GM21619 (cell line): ENCODE results near the gene C16orf82.

Experiments
- ATAC-seq: cut with Tn5 transposase; IDR thresholded peaks from one replicate; pipeline ENCODE4 v1.9.1; 2021; ENCODE audit not compliant: unreplicated experiment

C16orf82 gene

DNA sequence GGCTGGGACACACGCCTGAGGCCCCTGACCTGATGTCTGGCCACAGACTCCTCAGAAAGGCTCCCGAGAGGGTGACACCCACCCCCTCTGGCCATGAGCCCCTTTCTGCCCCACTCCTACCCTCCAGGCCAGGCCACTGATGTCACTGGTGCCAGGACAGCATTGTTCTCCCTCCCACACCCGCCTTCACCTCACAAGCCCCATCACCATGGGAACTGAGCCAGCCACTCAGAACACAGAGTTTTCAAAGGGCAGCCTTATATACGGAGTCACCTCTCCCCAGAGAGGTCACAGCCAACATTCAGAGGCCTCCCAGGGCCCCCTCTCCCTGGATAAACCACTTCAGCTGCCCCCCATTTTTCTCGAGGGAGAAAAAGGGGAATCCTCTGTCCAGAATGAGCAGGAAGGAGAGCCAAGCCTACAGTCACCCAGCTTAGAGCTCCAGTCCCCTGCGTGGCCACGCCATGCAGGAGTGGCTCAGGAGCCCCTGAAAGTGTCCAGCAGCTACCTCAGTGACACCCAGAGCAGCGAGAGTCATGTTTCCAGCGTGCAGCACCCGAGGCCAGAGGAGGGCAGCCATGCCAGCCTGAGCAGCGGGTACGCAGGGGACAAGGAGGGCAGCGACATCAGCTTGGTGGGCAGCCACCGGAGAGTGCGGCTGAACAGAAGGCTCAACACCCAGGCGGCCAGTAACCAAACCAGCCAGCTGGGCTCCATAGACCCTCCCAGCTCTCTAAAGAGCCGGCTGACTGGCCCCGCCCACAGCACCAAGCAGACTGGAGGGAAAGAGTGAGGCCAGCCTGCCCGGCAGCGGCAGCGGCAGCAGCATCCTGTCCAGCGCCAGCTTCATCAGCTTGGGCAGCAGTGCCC is at the start of gene C16orf82:
C16orf82 (plus strand) TSS at position 260 of the 870 bp plus-strand sequence.
- ATAC-seq: no peak

DNA sequence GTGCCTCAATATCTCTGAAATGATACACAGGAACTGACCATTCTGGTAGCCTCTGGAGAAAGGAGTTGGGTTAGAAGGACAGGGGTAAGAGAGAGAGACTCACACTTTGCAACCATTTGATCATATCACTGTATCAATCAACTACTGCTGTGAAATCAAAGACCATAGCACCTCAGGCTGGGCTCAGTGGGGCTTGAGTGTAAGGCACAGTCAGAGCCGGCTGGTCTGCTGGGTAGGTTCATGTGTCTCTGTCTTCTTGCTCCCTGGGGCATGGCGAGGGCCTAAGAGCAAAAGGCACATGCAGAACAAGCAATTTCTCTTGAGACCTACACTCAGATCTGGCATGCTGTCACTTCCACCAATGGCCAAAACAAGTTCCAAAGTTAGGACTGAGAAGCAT is 46.7 kb upstream of the C16orf82 start:
- no peak for ATAC-seq

DNA sequence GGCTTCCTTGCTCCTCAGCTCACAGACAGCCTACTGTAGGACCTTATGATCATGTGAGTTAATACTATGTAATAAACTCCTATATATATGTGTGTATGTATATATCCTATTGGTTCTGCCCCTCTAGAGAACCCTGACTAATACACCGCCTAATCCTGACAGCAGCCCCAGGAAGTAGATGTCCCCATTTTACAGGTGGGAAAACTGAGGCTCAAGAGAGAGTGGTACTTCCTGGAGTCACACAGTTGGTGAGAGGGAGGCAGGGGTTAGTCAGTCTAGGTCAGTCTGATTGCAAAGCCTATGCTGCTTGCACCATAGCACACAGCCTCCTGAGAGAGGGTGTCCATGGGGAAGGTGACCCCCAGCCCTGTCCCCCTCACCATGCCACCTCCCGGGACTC is 42.7 kb upstream of the C16orf82 start:
- no peak for ATAC-seq

DNA sequence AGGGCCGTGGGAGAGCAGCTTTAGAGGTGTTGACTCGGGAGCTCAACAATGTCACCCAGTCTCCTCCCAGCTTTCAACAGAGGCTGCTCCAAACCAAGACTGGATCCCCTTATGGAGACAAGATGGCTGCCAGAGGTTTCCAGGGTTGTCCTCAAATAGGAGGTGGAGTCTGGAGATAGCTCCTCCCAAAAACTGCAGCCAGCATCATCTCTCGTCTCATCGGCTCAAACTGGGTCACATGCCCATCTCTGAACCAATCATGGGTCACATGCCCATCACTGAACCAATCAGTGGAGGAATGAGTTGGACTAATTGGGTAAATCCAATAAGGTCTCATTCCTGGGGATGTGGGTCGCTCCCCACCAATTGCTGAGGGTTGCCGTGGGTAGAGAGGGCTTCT is 41.1 kb upstream of the C16orf82 start:
- ATAC-seq: no peak

DNA sequence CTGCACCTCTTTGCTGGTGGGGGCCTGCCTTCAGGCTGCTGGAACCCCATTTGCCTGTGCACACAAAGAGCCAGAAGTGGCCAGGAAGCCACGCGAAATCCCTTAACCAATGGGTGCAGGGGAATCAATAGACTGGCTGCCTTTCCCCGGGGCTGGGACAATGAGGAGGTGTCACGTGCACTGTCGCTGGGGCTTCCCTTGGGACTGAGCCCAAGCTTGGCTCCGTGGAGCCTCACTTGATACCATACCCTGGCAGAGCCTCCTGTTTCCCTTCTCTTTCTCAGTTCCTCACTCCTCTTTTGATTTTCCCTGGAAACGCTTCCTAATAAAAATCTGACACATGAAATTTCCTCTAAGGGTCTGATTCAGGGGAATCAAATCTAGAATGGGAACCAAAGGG is 38.8 kb upstream of the C16orf82 start:
- ATAC-seq: no peak

DNA sequence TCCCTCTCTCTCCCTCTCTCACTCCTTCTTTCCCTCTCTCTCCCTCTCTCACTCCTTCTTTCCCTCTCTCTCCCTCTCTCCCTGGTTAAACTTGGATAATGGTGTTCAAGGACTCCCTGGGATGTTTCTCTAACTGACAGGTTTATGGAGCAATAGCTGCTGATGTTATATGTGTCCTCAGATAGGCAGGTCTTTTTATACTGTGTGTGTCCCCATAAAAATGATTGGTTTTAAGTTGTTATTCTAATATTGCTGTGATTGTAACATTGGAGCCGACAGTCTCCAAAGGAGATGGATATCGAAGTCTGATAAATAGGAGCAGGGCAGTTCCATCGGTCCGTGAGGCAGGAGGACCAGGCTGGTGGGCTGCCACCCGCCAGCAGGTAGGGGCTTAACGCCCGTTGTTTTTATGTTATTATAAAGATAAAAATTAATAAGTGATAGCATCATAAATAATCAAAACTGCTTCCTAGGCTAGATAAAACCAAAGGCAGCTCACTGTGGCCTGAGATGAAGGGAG is 38.1 kb upstream of the C16orf82 start:
- ATAC-seq: no peak

DNA sequence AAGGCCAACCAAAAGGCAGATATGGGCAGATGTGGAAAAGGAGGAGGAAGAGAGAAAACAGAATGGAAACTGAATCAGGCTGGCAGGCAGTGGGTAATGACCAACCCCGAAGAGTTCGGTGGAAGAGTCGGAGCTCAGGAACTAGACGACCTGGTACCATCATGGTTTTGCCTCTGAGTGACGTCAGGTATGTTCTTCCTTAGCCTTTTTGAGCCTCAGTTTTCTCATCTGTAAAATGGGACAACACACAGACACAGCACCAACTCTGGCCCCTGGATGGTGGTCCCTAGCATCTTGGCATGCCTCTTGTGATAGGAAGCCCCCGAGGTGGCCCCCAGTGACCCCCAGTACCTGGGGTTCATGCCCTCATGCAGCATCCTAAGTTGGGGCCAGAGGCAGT is 37.2 kb upstream of the C16orf82 start:
- no peak for ATAC-seq

DNA sequence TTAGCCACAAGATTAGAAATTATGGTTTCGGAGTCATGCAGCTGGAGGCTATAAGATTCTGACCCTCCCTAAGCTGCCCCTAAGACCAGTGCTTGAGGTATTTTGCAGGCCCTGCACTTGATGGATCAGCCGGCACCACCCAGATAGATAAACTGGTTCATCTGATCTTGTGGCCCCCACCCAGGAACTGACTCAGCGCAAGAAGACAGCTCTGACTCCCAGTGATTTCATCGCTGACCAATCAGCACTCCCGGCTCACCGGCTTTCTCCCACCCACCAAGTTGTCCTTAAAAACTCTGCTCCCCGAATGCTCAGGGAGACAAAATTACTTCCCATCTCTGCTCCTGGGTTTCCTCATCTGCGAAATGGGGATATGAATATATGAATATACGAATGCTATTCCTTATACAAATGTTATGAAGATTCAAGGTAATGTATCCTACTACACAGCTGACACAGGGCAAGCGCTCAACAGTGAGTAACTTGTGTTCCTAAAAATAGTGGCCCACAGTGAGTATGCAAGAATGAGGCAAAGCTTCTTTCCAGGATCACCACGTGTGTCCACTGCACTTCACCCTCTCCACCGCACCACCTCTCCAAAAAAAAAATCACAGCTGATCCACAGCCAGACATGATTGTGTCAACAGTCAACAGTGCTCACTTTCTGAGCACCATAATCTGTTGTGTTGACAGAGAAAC is 33.3 kb upstream of the C16orf82 start:
- no peak for ATAC-seq

DNA sequence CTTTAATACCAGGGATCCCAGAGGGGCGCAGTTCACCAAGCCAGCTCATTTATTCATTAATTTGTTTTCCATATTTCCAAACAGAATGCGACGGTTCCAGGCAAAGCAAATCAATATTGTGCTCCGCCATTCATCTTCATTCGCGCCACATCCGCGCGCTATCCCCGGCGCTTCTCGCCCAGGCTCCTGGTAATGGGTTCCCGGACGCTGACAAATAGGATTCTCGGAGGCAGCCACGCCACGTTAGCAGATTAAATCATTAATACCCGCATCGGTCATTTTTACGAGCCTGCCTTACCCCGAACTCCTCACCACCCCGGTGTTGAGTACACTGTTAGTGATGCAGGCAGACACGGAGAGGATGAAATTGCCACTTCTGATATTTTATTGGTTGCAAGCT is 26.0 kb upstream of the C16orf82 start:
- no peak for ATAC-seq

DNA sequence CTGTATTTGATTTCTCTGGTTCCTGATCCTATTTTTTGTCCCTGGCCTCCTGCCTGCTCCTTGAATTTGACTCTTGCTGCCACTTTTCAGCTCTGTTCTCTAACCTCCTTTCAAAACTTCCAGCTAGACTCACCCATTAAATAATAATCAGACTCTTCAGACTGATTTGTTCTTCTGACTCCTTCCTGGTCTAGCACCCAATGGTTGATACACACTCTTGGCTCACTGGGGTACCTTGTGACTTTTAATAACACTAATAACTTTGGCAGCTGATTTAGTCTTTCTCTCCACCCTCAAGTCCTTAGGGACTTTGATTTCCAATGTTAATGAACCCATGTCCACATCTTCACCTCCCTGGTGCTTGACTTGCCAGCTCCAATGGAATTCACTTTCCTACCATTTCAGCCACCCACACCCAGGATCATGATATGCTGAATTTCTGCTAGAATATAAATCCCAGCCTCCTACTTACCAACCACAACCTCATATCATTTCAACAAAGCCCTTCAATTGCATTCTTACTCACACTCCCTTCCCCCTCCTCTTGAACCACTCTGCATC is 19.7 kb upstream of the C16orf82 start:
- no peak for ATAC-seq

DNA sequence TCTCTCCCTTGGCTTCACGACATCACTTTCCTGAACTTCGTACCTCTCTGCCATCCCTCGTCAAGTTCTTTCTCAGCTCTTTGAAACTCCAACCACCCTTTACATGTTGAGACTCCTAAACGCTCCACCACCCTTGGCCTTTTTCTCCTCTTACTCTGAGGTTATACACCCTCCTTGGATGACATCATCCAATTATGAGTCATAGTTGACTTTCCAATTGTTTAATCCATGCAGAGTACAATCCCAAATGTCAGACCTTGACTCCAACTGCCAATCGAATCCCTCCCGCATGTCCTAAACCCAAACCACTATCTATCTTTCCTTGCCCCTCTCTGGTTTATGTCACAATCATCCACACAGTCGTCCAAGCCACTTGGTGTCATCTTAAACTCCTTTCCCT is 18.4 kb upstream of the C16orf82 start:
- ATAC-seq: no peak

DNA sequence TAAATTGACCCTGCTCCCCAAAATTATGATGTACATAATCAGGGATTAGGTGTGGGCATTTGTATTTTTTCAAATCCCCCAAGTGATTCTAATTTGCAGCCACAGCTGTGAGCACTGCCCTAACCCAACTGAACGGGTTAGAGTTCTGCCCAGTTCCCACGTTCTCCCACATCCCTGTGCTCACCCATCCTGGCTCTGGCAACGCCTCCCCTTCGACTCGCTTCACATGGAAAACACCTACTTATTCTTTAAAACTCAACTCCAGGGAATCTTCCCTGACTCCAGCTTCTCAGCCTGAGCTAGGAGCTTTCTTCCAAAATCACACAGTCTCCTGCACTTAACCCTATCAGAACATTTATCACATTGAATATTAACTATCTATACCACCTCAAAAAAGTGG is 17.6 kb upstream of the C16orf82 start:
- ATAC-seq: no peak

DNA sequence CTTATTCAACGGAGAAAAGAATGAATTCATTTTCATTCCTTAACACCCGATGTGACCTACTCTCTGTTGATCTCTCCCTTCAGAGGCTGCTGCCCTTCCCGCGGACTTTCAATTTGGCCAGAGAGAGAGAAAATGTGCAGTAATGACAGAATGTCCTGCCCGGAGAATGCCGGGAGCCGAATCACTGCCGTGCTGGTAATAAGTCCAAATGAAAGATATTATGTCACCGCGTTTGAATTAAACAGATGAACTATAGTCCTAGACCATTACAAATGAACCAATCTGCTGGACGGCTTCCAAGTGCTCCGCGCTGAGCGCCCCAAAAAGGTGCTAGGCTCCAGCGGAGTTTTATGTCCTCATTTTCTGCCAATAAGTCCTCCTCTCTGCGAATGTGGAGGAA is 14.7 kb upstream of the C16orf82 start:
- no peak for ATAC-seq

DNA sequence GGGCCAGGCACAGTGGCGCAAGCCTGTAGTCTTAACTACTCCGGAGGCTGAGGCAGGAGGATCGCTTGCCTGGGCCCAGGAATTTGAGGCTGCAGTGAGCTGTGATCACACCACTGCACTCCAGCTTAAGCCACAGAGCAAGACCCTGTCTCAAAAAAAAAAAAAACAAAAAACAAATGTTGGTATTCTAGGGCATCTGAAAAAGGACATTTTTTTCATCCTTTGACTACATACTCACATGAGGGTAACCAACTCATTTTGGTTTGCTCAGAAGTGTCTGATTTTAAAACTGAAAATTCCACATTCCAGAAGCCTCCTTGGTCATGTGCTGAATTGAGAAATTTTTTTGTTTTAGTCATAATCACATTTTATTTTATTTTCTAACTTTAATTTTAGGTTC is 12.7 kb upstream of the C16orf82 start:
- ATAC-seq: no peak

DNA sequence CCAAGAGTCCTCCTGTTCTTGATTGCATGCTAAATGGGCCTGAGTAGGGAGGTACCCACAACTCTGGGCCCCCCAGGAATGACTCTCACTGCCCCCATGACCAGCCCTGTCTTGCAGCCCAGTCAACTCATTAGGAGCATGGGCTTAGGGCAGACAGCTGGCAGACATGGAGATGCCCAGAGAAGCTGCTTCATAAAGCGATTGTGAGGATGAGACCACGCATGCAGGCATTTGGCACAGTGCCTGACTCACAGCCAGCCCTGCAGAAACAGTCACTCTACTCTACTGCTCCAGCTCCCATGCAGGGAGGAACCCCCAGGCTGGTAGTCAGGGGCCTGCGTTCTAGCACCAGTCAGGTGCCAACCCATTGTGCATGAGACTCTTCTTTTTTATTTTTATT is 8.4 kb upstream of the C16orf82 start:
- ATAC-seq: no peak

DNA sequence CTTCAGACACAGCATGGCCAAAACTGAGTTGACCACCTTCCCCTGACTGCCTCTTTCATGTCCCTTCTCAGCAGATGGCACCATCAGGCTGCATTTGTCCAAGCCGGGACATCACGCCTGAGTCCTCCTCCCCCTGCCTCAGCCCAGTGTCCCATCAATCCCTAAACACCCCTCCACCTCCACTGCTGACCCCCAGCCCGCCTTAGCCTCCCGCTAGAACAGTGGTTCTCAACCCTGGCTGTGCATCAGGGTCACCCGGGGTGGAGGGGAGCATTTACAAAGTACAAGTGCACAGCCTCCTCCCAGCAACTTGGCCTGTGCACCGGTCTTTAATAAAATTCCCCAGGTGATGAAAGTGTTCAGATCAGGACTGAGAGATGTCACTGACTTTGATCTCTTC is 4.0 kb downstream of the C16orf82 start:
- no peak for ATAC-seq

DNA sequence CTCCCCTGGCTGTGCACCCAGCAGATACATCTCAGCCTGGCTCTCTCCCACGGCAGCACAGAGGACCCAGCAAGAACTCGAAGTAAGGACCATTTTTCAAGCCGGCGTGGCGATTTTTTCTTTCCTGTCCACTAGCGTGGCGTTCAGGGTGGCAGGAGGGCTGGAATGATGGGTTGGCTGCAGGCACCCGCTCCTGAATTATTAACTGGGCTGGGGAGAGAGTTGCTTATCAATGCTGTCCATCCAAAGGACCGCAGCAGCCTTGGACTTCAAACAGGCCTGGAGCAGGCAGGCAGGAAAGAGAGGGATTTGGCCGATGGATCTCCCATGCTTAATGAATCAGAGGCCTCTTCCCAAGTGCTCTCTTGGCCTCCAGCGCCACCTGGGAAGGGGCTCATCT is 7.0 kb downstream of the C16orf82 start:
- no peak for ATAC-seq

DNA sequence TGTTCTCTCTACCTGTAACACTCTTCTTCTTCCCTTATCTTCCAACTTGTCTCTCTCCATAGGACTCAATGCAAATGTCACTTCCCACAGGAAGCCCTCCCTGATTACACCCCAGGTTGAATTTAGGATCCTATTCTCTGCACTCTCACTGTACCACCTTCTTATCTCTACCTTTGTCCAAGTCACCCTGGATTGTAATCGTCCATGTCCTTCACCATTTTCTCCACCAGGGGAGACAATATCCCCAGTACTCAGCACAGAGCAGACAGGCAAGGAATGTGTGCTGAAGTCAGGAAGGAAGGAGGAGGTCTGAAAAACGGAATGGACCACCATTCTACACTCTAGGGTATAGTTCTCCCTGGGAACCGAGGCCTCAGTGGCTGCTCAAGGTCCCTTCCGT is 14.2 kb downstream of the C16orf82 start:
- no peak for ATAC-seq

DNA sequence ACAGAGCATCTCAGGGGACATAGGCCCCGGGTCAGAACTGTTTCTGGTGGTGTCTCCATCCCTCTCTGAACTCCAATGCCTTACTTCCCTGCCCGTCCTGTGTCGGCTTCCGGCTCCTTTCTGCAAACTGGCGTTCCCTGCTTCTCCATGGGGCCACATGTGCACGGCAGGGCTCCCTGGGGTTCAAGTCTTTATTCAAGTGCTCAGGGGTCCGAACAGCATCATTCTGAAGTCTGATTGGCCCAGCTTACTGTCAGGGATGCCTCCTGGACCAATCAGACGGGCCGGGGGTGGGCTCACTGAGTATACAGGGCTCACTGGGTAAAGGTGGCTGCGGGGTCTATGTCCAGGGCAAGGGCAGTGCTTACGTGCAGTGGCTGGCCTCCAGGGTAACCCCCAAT is 17.1 kb downstream of the C16orf82 start:
- ATAC-seq: no peak

DNA sequence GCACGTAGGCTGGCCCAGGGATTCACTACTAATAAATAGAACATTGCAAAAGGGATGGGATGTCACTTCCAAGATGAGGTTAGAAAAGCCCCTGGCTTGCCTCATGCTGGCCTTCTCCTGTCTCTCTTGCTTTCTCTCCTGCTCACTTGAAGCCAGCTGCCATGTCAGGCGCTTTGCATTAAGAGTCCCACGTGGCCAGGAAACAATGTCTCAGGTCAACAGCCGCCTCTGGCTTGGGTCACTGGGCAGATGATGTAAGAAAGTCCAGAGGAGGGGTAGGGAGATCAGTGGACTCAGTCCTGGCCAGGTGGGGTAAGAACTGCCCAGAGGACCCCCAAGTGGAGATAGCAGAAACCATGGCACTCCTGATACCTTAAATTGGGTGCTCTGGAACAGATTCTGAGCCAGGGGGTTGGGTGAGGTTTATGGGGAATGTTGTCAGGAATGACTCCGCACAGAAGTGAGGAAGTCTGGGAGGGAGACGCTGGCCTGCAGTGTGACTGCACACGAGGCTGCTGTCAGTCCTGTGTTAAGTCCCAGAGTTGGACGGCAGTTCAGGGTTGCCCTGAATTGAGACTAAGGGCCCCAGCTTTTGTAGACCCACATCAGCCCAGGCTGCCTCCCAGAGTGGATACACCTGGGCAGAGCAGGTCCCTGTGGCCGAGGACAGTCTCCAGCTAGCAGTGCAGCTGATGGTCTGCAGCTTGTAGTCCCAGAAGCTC is 17.7 kb downstream of the C16orf82 start:
- ATAC-seq: no peak

DNA sequence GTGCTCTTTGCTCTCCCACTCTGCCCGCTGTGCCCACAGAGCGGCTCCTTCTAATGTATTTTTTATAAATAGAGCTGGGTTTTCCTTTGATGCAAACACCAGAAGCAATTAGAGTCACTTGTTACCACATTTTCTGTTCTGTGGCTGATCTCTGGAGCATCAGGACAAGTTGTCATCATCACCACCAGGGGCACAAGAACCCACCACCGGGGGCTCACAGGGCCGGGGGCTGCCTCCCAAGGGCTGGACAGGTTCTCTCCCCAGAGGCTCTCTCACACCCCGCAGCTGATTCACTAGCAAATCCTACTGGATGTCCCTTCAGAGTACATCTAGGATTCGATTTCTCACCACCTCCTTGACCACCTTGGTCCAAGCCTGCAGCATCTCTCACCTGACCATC is 18.5 kb downstream of the C16orf82 start:
- ATAC-seq: no peak
